ENCODE results near the gene NR1I3.
"Not testable (repeated sequence)": the region's sequence is repeated elsewhere in the genome, so short reads cannot be mapped to it uniquely, and the experiment has no call there.

NR1I3 gene
- 0 to 2.3 (median 0.04) reads per million in 17 experiments for total RNA-seq

GRCh38 chr1:161238039-161238473, at the start of gene NR1I3:
TSS of gene NR1I3 (minus strand) at chr1:161238203. CDS start at chr1:161236565, 1,638 bp downstream.
- no peak for DNase-seq

- no peak for DNase-seq
These were observed 49.6 kb upstream of the NR1I3 start for GRCh38 chr1:161287482-161288054.

- no peak for DNase-seq
These were observed 47.5 kb upstream of the NR1I3 start for GRCh38 chr1:161285521-161285920.

GRCh38 chr1:161285113-161285512, 47.1 kb upstream of the NR1I3 start:
- no peak for DNase-seq

- DNase-seq = peak in 3 of 4 experiments; percentile 22 to 51 (median 44)
These were observed 45.0 kb upstream of the NR1I3 start for GRCh38 chr1:161282991-161283390.

- DNase-seq = no peak
These were observed 36.9 kb upstream of the NR1I3 start for GRCh38 chr1:161274874-161275273.

- no peak for DNase-seq
These were observed 35.4 kb upstream of the NR1I3 start for GRCh38 chr1:161273402-161273801.

- peak; percentile 42 to 79 (median 61) for DNase-seq
These were observed 29.3 kb upstream of the NR1I3 start for GRCh38 chr1:161267321-161267720.

GRCh38 chr1:161266836-161267235, 28.8 kb upstream of the NR1I3 start:
- no peak for DNase-seq

- DNase-seq = no peak
These were observed 28.2 kb upstream of the NR1I3 start for GRCh38 chr1:161266202-161266601.

GRCh38 chr1:161265305-161265704, 27.3 kb upstream of the NR1I3 start:
- no peak for DNase-seq

GRCh38 chr1:161261261-161262235, 23.5 kb upstream of the NR1I3 start:
- peak in 3 of 4 experiments; percentile 8 to 28 (median 20) for DNase-seq

- no peak for DNase-seq
These were observed 22.6 kb upstream of the NR1I3 start for GRCh38 chr1:161260376-161261260.

GRCh38 chr1:161259765-161260164, 21.8 kb upstream of the NR1I3 start:
- no peak for DNase-seq

GRCh38 chr1:161259345-161259702, 21.3 kb upstream of the NR1I3 start:
- no peak for DNase-seq

GRCh38 chr1:161258439-161259344, 20.7 kb upstream of the NR1I3 start, which contains the start of gene PCP4L1:
TSS of gene PCP4L1 (plus strand) at chr1:161258745. CDS start at chr1:161258975, 230 bp downstream.
- DNase-seq = peak in 3 of 4 experiments; percentile 41 to 60 (median 52)

GRCh38 chr1:161257109-161257508, 19.1 kb upstream of the NR1I3 start:
- peak in 1 of 4 experiments; percentile 12 for DNase-seq

GRCh38 chr1:161255955-161256520, 18.0 kb upstream of the NR1I3 start:
- DNase-seq = not testable (repeated sequence)

GRCh38 chr1:161255302-161255701, 17.3 kb upstream of the NR1I3 start:
- DNase-seq = peak in 3 of 4 experiments; percentile 12 to 30 (median 18)

GRCh38 chr1:161251579-161251978, 13.6 kb upstream of the NR1I3 start:
- DNase-seq = no peak

GRCh38 chr1:161250829-161251228, 12.8 kb upstream of the NR1I3 start:
- no peak for DNase-seq
